Measurements from ENCODE around the gene KIAA1217. TPM values are rescaled to one million over a fixed set of nuclear protein-coding genes. Genes with fewer than 3 reads are reported as not detected.

Gene KIAA1217
- total RNA-seq, 1 experiment from 2014 or later: 23.4 TPM

- ATAC-seq: no peak
- CTCF ChIA-PET: interaction anchor here (0.6 to 1.5 kb wide), 3 partner anchors 28 to 280 kb away, joined by 3 read pairs; no protein-coding TSS in a partner anchor
Measured at GRCh38 chr10:24223953-24224352, 15.0 kb downstream of the KIAA1217 start.

More at GRCh38 chr10:24223953-24224352, 15.0 kb downstream of the KIAA1217 start:
- POLR2A ChIA-PET: interaction anchor here (0.9 kb wide), 1 partner anchor 23 kb away, joined by 3 read pairs; no protein-coding TSS in a partner anchor
- no peak for DNase-seq (ENCODE audit: low spot score)
- peaks cover 27% of the 10 kb centered on the region for H3K36me3 Mint-ChIP-seq
- H3K27me3 Mint-ChIP-seq (ENCODE audit: low read depth): no peaks in the 10 kb centered on the region
- no peak overlapping the region for H3K4me3 Mint-ChIP-seq
- no peak for TF ChIP-seq GTF2I (CRISPR knock-in tag; conservative IDR thresholded peaks at IDR 0.05)
- TF ChIP-seq MXD4 (CRISPR knock-in tag; IDR thresholded peaks at IDR 0.05; ENCODE audit: borderline replicate concordance): no peak
- no peak for TF ChIP-seq E2F5 (CRISPR knock-in tag; IDR thresholded peaks at IDR 0.05)
- no peak for TF ChIP-seq NR2C2 (CRISPR knock-in tag; IDR thresholded peaks at IDR 0.05)
- no peak for TF ChIP-seq ZNF281 (CRISPR knock-in tag; IDR thresholded peaks at IDR 0.05)
- no peak for TF ChIP-seq ATF1 (CRISPR knock-in tag; IDR thresholded peaks at IDR 0.05)
- no peak for TF ChIP-seq ZNF671 (CRISPR knock-in tag; IDR thresholded peaks at IDR 0.05)
- TF ChIP-seq FOXP1 (CRISPR knock-in tag; IDR thresholded peaks at IDR 0.05; ENCODE audit: borderline replicate concordance): no peak
- TF ChIP-seq ZNF425 (CRISPR knock-in tag; conservative IDR thresholded peaks at IDR 0.05): no peak
- no peak for TF ChIP-seq PREB (CRISPR knock-in tag; IDR thresholded peaks at IDR 0.05; ENCODE audit: borderline replicate concordance)
- TF ChIP-seq KAT7 (CRISPR knock-in tag; IDR thresholded peaks at IDR 0.05; ENCODE audit: borderline replicate concordance): no peak
- no peak for TF ChIP-seq ZNF532 (CRISPR knock-in tag; IDR thresholded peaks at IDR 0.05; ENCODE audit: borderline replicate concordance)
- no peak for TF ChIP-seq ZNF416 (CRISPR knock-in tag; IDR thresholded peaks at IDR 0.05)
- H3K27ac Mint-ChIP-seq: no peak overlapping the region
- H3K4me1 Mint-ChIP-seq: peaks cover 34% of the 10 kb centered on the region
- H3K9me3 Mint-ChIP-seq: peaks cover 2% of the 10 kb centered on the region; the same call in 1 of the 2 replicates
